CD8-positive, alpha-beta memory T cell (primary cell): ENCODE measurements around the gene SLC39A6. TPM values are rescaled to one million over a fixed set of nuclear protein-coding genes. Genes with fewer than 3 reads are reported as not detected.
A peak's percentile ranks its signal among the peaks of the same experiment; 100 is the strongest.
"Not testable (repeated sequence)": the region's sequence is repeated elsewhere in the genome, so short reads cannot be mapped to it uniquely, and the experiment has no call there.

ENCODE experiments used
- CTCF ChIA-PET: fragments of 350-600 bp; sonication (Branson Sonifier 250); formaldehyde crosslinking; loops from one replicate; lab custom pipeline; 2021; ENCODE audit warnings: antibody characterized with exemption; lab: Charles Lee
- POLR2A ChIA-PET: fragments of 350-600 bp; sonication (Branson Sonifier 250); formaldehyde crosslinking; loops from one replicate; lab custom pipeline; 2021; ENCODE audit warnings: antibody characterized with exemption; lab: Charles Lee
- DNase-seq, 5 donors: peaks; one replicate each; pipeline versions ENCODE4 v3.0.0 to v3.0.0-alpha.2; 2020 to 2022; ENCODE audit warnings: mixed read lengths in 1 of 5
- H3K27ac ChIP-seq: one replicate; pipeline ENCODE4 v1.7.0; 2013; ENCODE audit warnings: low read depth, mild to moderate bottlenecking, low read length, moderate library complexity
- H3K27me3 ChIP-seq: 2 replicates; pipeline ENCODE4 v1.7.0; 2013; ENCODE audit warnings: low read length, mild to moderate bottlenecking; ENCODE audit not compliant: insufficient read depth, poor library complexity, severe bottlenecking
- H3K36me3 ChIP-seq: 2 replicates; pipeline ENCODE4 v1.7.0; 2013; ENCODE audit warnings: mild to moderate bottlenecking, low read length, moderate library complexity; ENCODE audit not compliant: insufficient read depth
- H3K4me1 ChIP-seq: 2 replicates; pipeline ENCODE4 v1.7.0; 2013; ENCODE audit warnings: mild to moderate bottlenecking, low read length, moderate library complexity; ENCODE audit not compliant: insufficient read depth
- H3K4me3 ChIP-seq: 2 replicates; pipeline ENCODE4 v1.7.0; 2013; ENCODE audit warnings: mild to moderate bottlenecking, low read length
- H3K9me3 ChIP-seq: 2 replicates; pipeline ENCODE4 v1.7.0; 2013; ENCODE audit warnings: mild to moderate bottlenecking, low read length
- H3K27ac Mint-ChIP-seq, 8 donors: one replicate each; pipeline ENCODE4 v1.8.0; 2020 to 2021; ENCODE audit warnings: mixed read lengths in 8 of 8, mild to moderate bottlenecking in 6 of 8, inconsistent platforms in 3 of 8, moderate library complexity in 3 of 8
- H3K27me3 Mint-ChIP-seq, 2 donors: one replicate each; pipeline ENCODE4 v1.8.0; 2020 to 2021; ENCODE audit warnings: mixed read lengths in 2 of 2, mild to moderate bottlenecking in 1 of 2, moderate library complexity in 1 of 2
- H3K36me3 Mint-ChIP-seq, 3 donors: one replicate each; pipeline ENCODE4 v1.8.0; 2020 to 2021; ENCODE audit warnings: mixed read lengths in 3 of 3, inconsistent platforms in 1 of 3, mild to moderate bottlenecking in 1 of 3
- H3K4me1 Mint-ChIP-seq, 3 donors: one replicate each; pipeline ENCODE4 v1.8.0; 2020 to 2021; ENCODE audit warnings: mixed read lengths in 3 of 3, inconsistent platforms in 1 of 3, mild to moderate bottlenecking in 1 of 3
- H3K4me3 Mint-ChIP-seq, 7 donors: one replicate each; pipeline ENCODE4 v1.8.0; 2020 to 2021; ENCODE audit warnings: mixed read lengths in 7 of 7, mild to moderate bottlenecking in 6 of 7, moderate library complexity in 4 of 7, inconsistent platforms in 2 of 7
- H3K9me3 Mint-ChIP-seq, 5 donors: one replicate each; pipeline ENCODE4 v1.8.0; 2020 to 2022; ENCODE audit warnings: mixed read lengths in 5 of 5, mild to moderate bottlenecking in 3 of 5, moderate library complexity in 2 of 5, inconsistent platforms in 1 of 5
- polyA plus RNA-seq: library from polyadenylated mRNA; unstranded; fragments of 300-500 nt; fragmentation: Illumina TruSeq; gene quantifications from one replicate; pipeline ENCODE4 v1.2.3, GENCODE V29; 2021
- total RNA-seq, 2 experiments: library from RNA; stranded (reverse); gene quantifications; one replicate each; pipeline ENCODE4 v1.2.3, GENCODE V29; 2021

Gene SLC39A6
- total and polyA plus RNA-seq, 3 experiments from 2014 or later, result 33.1 to 44.8 (median 43.8) TPM

GRCh38 chr18:36127836-36128529, 1.2 kb downstream of the SLC39A6 start:
- CTCF ChIA-PET, result interaction anchor here (1.1 to 1.6 kb wide), 2 partner anchors 8 to 110 kb away, joined by 4 to 5 read pairs; no protein-coding TSS in a partner anchor

GRCh38 chr18:36126668-36127067, 2.5 kb downstream of the SLC39A6 start:
- no peak for DNase-seq
- Mint-ChIP-seq H3K4me3 (peak overlapping the region in 6 of 7 donors; percentile 14 to 83 (median 52)), H3K9me3 (no peaks in the 10 kb centered on the region), H3K4me1 (peaks cover 35 to 55% (median 55%) of the 10 kb centered on the region in 3 donors), H3K27me3 (no peaks in the 10 kb centered on the region), H3K36me3 (peaks cover 0 to 63% (median 5%) of the 10 kb centered on the region in 3 donors), H3K27ac (peak overlapping the region in 3 of 8 donors; percentile 6 to 35 (median 14))
- Histone ChIP-seq H3K27me3 (no peaks in the 10 kb centered on the region), H3K36me3 (peaks cover 13% of the 10 kb centered on the region), H3K27ac (no peak overlapping the region), H3K9me3 (no peaks in the 10 kb centered on the region), H3K4me1 (peaks cover 23% of the 10 kb centered on the region), H3K4me3 (no peak overlapping the region)
- CTCF ChIA-PET, result no interaction called here
- POLR2A ChIA-PET, result no interaction called here

More at GRCh38 chr18:36127836-36128529, 1.2 kb downstream of the SLC39A6 start:
- no peak overlapping the region for H3K27ac ChIP-seq
- Mint-ChIP-seq H3K36me3 (peaks cover 0 to 55% (median 3%) of the 10 kb centered on the region in 3 donors), H3K27me3 (no peaks in the 10 kb centered on the region), H3K27ac (peak overlapping the region in 7 of 8 donors; percentile 77 to 100 (median 97)), H3K4me3 (peak overlapping the region; percentile 95 to 100 (median 97)), H3K4me1 (peaks cover 47 to 68% (median 68%) of the 10 kb centered on the region in 3 donors), H3K9me3 (no peaks in the 10 kb centered on the region)
- H3K27me3 ChIP-seq, result no peaks in the 10 kb centered on the region
- POLR2A ChIA-PET, result interaction anchor here (1.9 to 2.7 kb wide), 3 partner anchors 61 to 630 kb away, joined by 8 to 13 read pairs (median 8); partner anchors contain the start of genes INO80C and RMP24
- H3K36me3 ChIP-seq, result peaks cover 1% of the 10 kb centered on the region
- DNase-seq, result no peak
- H3K9me3 ChIP-seq, result no peaks in the 10 kb centered on the region
- peaks cover 36% of the 10 kb centered on the region for H3K4me1 ChIP-seq
- H3K4me3 ChIP-seq, result peak overlapping the region; percentile 99

GRCh38 chr18:36124841-36125240, 4.3 kb downstream of the SLC39A6 start:
- Mint-ChIP-seq H3K4me3 (no peak overlapping the region), H3K36me3 (peaks cover 0 to 71% (median 9%) of the 10 kb centered on the region in 3 donors), H3K27ac (no peak overlapping the region), H3K9me3 (no peaks in the 10 kb centered on the region), H3K27me3 (no peaks in the 10 kb centered on the region), H3K4me1 (peaks cover 21 to 41% (median 39%) of the 10 kb centered on the region in 3 donors)
- no peaks in the 10 kb centered on the region for H3K27me3 ChIP-seq
- H3K27ac ChIP-seq, result no peak overlapping the region
- ChIA-PET CTCF (no interaction called here), POLR2A (no interaction called here)
- H3K4me1 ChIP-seq, result peaks cover 7% of the 10 kb centered on the region
- no peaks in the 10 kb centered on the region for H3K9me3 ChIP-seq
- no peak overlapping the region for H3K4me3 ChIP-seq
- DNase-seq, result no peak
- peaks cover 13% of the 10 kb centered on the region for H3K36me3 ChIP-seq

GRCh38 chr18:36120297-36120696, 8.8 kb downstream of the SLC39A6 start:
- ChIA-PET CTCF (interaction anchor here (1.4 to 1.7 kb wide), 2 partner anchors 8 to 28 kb away, joined by 3 to 5 read pairs; partner anchors contain the start of gene SLC39A6), POLR2A (no interaction called here)
- DNase-seq, result no peak
- Histone ChIP-seq H3K27ac (no peak overlapping the region), H3K27me3 (no peaks in the 10 kb centered on the region), H3K4me3 (no peak overlapping the region), H3K36me3 (peaks cover 19% of the 10 kb centered on the region), H3K4me1 (no peaks in the 10 kb centered on the region), H3K9me3 (no peaks in the 10 kb centered on the region)
- Mint-ChIP-seq H3K27me3 (no peaks in the 10 kb centered on the region), H3K27ac (no peak overlapping the region), H3K36me3 (peaks cover 4 to 81% (median 19%) of the 10 kb centered on the region in 3 donors), H3K9me3 (no peaks in the 10 kb centered on the region), H3K4me1 (peaks cover 2 to 8% (median 6%) of the 10 kb centered on the region in 3 donors), H3K4me3 (no peak overlapping the region)

DNA sequence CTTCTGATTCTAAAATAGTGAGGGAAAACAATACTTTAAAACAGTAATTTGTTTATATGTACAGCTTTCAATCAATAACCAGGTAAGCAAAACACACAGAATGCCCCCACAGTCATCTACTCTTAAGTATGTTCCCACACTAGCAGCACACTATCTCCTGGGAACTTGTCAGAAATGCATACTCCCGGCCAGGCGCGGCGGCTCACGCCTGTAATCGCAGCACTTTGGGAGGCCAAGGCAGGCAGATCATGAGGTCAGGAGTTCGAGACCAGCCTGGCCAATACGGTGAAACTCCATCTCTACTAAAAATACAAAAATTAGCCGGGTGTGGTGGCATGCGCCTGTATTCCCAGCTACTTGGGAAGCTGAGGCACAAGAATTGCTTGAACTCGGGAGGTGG, 12.4 kb downstream of the SLC39A6 start:
- DNase-seq, H3K27me3 Mint-ChIP-seq, POLR2A ChIA-PET, H3K4me1 Mint-ChIP-seq, H3K27ac Mint-ChIP-seq, H3K4me3 ChIP-seq, H3K9me3 ChIP-seq, CTCF ChIA-PET, H3K27ac ChIP-seq, H3K9me3 Mint-ChIP-seq, H3K4me3 Mint-ChIP-seq, H3K27me3 ChIP-seq, H3K4me1 ChIP-seq: not testable (repeated sequence)
- H3K36me3 ChIP-seq, result peaks cover 27% of the 10 kb centered on the region
- H3K36me3 Mint-ChIP-seq, result peaks cover 16 to 79% (median 30%) of the 10 kb centered on the region in 3 donors

- Mint-ChIP-seq H3K27ac (peak overlapping the region in 1 of 8 donors; percentile 15), H3K27me3 (no peaks in the 10 kb centered on the region), H3K9me3 (no peaks in the 10 kb centered on the region), H3K4me1 (no peaks in the 10 kb centered on the region), H3K36me3 (peaks cover 18 to 74% (median 33%) of the 10 kb centered on the region in 3 donors), H3K4me3 (no peak overlapping the region)
- CTCF ChIA-PET, result no interaction called here
- peaks cover 32% of the 10 kb centered on the region for H3K36me3 ChIP-seq
- no peak overlapping the region for H3K27ac ChIP-seq
- H3K4me1 ChIP-seq, result no peaks in the 10 kb centered on the region
- no peaks in the 10 kb centered on the region for H3K27me3 ChIP-seq
- H3K4me3 ChIP-seq, result no peak overlapping the region
- no peak for DNase-seq
- H3K9me3 ChIP-seq, result no peaks in the 10 kb centered on the region
- POLR2A ChIA-PET, result no interaction called here
Observed at GRCh38 chr18:36114738-36115137, 14.4 kb downstream of the SLC39A6 start.

GRCh38 chr18:36114251-36114650, 14.9 kb downstream of the SLC39A6 start:
- Histone ChIP-seq H3K9me3 (no peaks in the 10 kb centered on the region), H3K4me1 (no peaks in the 10 kb centered on the region), H3K4me3 (no peak overlapping the region), H3K27ac (no peak overlapping the region), H3K27me3 (no peaks in the 10 kb centered on the region), H3K36me3 (peaks cover 32% of the 10 kb centered on the region)
- ChIA-PET POLR2A (no interaction called here), CTCF (no interaction called here)
- Mint-ChIP-seq H3K27me3 (no peaks in the 10 kb centered on the region), H3K9me3 (no peaks in the 10 kb centered on the region), H3K4me1 (no peaks in the 10 kb centered on the region), H3K4me3 (no peak overlapping the region), H3K27ac (no peak overlapping the region), H3K36me3 (peaks cover 18 to 76% (median 35%) of the 10 kb centered on the region in 3 donors)
- no peak for DNase-seq

GRCh38 chr18:36112302-36112701, 16.8 kb downstream of the SLC39A6 start:
- peaks cover 18 to 77% (median 39%) of the 10 kb centered on the region in 3 donors for H3K36me3 Mint-ChIP-seq

More at GRCh38 chr18:36112302-36112701, 16.8 kb downstream of the SLC39A6 start:
- no peaks in the 10 kb centered on the region for H3K4me1 Mint-ChIP-seq
- no peaks in the 10 kb centered on the region for H3K27me3 ChIP-seq
- no peaks in the 10 kb centered on the region for H3K27me3 Mint-ChIP-seq
- H3K4me3 ChIP-seq, result no peak overlapping the region
- H3K4me3 Mint-ChIP-seq, result no peak overlapping the region
- H3K9me3 Mint-ChIP-seq, result no peaks in the 10 kb centered on the region
- ChIA-PET CTCF (no interaction called here), POLR2A (no interaction called here)
- H3K36me3 ChIP-seq, result peaks cover 32% of the 10 kb centered on the region
- no peaks in the 10 kb centered on the region for H3K9me3 ChIP-seq
- no peak for DNase-seq
- H3K4me1 ChIP-seq, result no peaks in the 10 kb centered on the region
- no peak overlapping the region for H3K27ac ChIP-seq
- no peak overlapping the region for H3K27ac Mint-ChIP-seq
